Neural crest cell (in vitro differentiated cells): ENCODE measurements around the gene CLIC1. TPM values are rescaled to one million over a fixed set of nuclear protein-coding genes. Genes with fewer than 3 reads are reported as not detected.

ENCODE experiments used
- DNase-seq: peaks from one replicate; pipeline ENCODE4 v3.0.0; 2021; ENCODE audit warnings: low read depth, mixed read lengths, low spot score
- H3K27ac Mint-ChIP-seq: one replicate; pipeline ENCODE4 v1.8.0; 2021; ENCODE audit warnings: mild to moderate bottlenecking, mixed read lengths; ENCODE audit not compliant: unreplicated experiment
- H3K27me3 Mint-ChIP-seq: 2 replicates; pipeline ENCODE4 v1.8.0; 2021; ENCODE audit warnings: low read depth, mild to moderate bottlenecking, mixed read lengths
- H3K36me3 Mint-ChIP-seq: 2 replicates; pipeline ENCODE4 v1.8.0; 2021; ENCODE audit warnings: low read depth, mild to moderate bottlenecking, mixed read lengths
- H3K4me1 Mint-ChIP-seq: 2 replicates; pipeline ENCODE4 v1.8.0; 2021; ENCODE audit warnings: mixed read lengths
- H3K4me3 Mint-ChIP-seq: one replicate; pipeline ENCODE4 v1.8.0; 2021; ENCODE audit warnings: mild to moderate bottlenecking, mixed read lengths
- H3K9me3 Mint-ChIP-seq: 2 replicates; pipeline ENCODE4 v1.8.0; 2021; ENCODE audit warnings: mixed read lengths
- total RNA-seq: library from RNA; stranded (reverse); gene quantifications from 2 replicates; pipeline ENCODE4 v1.2.1, GENCODE V29; 2021
- TF ChIP-seq, protein P1 (sequence below): fragments of 200-600 bp; sonication (generic); conservative IDR thresholded peaks from 2 replicates; pipeline ENCODE4 v1.5.0; 2021; ENCODE audit warnings: antibody characterized with exemption, mild to moderate bottlenecking

The CLIC1 gene
- total RNA-seq, 1 donor from 2014 or later: 313 TPM

DNA sequence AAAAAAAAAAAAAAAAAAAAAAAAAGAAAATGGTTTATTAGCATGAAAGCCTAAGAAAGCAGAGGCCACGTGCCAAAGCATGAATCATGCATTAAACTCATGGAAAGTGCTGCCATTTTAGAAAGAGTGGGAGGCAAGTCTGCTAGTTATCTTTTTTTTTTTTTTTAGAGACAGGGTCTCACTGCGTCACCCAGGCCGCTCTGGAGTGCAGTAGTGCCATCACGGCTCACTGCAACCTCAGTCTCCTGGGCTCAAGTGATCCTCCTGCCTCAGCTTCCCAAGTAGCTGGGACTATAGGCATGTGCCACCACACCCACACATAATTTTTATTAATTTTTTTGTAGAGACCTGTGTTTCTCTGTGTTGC, 35.6 kb upstream of the CLIC1 start:
- no peak for DNase-seq
- H3K36me3 Mint-ChIP-seq: no peaks in the 10 kb centered on the region
- no peaks in the 10 kb centered on the region for H3K9me3 Mint-ChIP-seq
- no peak overlapping the region for H3K27ac Mint-ChIP-seq
- H3K4me1 Mint-ChIP-seq: peaks cover 4% of the 10 kb centered on the region
- TF ChIP-seq, protein P1, sequence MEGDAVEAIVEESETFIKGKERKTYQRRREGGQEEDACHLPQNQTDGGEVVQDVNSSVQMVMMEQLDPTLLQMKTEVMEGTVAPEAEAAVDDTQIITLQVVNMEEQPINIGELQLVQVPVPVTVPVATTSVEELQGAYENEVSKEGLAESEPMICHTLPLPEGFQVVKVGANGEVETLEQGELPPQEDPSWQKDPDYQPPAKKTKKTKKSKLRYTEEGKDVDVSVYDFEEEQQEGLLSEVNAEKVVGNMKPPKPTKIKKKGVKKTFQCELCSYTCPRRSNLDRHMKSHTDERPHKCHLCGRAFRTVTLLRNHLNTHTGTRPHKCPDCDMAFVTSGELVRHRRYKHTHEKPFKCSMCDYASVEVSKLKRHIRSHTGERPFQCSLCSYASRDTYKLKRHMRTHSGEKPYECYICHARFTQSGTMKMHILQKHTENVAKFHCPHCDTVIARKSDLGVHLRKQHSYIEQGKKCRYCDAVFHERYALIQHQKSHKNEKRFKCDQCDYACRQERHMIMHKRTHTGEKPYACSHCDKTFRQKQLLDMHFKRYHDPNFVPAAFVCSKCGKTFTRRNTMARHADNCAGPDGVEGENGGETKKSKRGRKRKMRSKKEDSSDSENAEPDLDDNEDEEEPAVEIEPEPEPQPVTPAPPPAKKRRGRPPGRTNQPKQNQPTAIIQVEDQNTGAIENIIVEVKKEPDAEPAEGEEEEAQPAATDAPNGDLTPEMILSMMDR: no peak
- H3K27me3 Mint-ChIP-seq: no peaks in the 10 kb centered on the region
- no peak overlapping the region for H3K4me3 Mint-ChIP-seq

- TF ChIP-seq, protein P1: no peak
- Mint-ChIP-seq H3K36me3 (no peaks in the 10 kb centered on the region), H3K9me3 (no peaks in the 10 kb centered on the region), H3K27me3 (no peaks in the 10 kb centered on the region), H3K4me1 (peaks cover 9% of the 10 kb centered on the region), H3K27ac (no peak overlapping the region), H3K4me3 (no peak overlapping the region)
- no peak for DNase-seq
Observed at GRCh38 chr6:31770860-31771259, 34.5 kb upstream of the CLIC1 start.

DNA sequence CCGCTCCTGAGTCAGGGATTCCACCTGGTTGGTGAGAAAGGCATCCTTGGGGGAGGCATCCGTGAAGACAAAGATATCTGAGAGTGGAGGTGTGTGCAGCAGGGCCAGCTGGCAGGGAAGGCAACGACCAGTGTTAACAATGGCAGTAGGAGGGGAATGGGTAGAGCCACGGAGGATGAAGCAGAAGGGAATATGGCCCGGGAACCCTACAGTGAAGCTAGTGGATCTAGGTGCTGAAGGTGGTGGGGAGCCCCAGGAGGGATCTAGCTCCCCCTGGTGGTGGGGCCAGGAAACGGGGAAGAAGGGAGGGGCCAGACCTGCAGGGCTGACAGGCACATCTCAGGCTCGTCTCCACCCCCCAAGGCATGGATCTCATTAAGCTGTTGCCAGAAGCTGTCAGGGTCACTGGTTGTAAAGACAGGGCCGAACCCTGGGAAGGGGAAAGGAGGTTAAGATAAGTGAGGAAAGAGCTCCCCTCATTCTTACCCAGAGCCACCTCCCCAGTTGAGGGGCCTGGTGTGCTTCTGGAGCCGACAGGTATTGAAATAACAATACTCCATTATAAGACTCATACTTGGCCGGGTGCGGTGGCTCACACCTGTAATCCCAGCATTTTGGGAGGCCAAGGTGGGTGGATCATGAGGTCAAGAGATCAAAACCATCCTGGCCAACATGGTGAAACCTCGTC, 33.5 kb upstream of the CLIC1 start:
- Mint-ChIP-seq H3K9me3 (no peaks in the 10 kb centered on the region), H3K4me3 (no peak overlapping the region), H3K27ac (no peak overlapping the region), H3K27me3 (no peaks in the 10 kb centered on the region), H3K4me1 (peaks cover 9% of the 10 kb centered on the region), H3K36me3 (no peaks in the 10 kb centered on the region)
- peak; percentile 38 for DNase-seq
- TF ChIP-seq, protein P1: peak; percentile 75

GRCh38 chr6:31768363-31769257, 32.3 kb upstream of the CLIC1 start:
- Mint-ChIP-seq H3K36me3 (peaks cover 2% of the 10 kb centered on the region), H3K9me3 (no peaks in the 10 kb centered on the region), H3K4me1 (peaks cover 19% of the 10 kb centered on the region), H3K4me3 (no peak overlapping the region), H3K27ac (no peak overlapping the region), H3K27me3 (no peaks in the 10 kb centered on the region)
- no peak for DNase-seq
- TF ChIP-seq, protein P1: no peak

- H3K36me3 Mint-ChIP-seq: peaks cover 8% of the 10 kb centered on the region
- H3K27ac Mint-ChIP-seq: peak overlapping the region; percentile 29
- DNase-seq: no peak
- TF ChIP-seq, protein P1: no peak
- no peaks in the 10 kb centered on the region for H3K27me3 Mint-ChIP-seq
- peaks cover 32% of the 10 kb centered on the region for H3K4me1 Mint-ChIP-seq
- H3K4me3 Mint-ChIP-seq: no peak overlapping the region
- H3K9me3 Mint-ChIP-seq: no peaks in the 10 kb centered on the region
Observed at GRCh38 chr6:31767096-31767645, 30.8 kb upstream of the CLIC1 start.
